Calu3 (cell line): ENCODE measurements around the gene TRPM1. TPM values are rescaled to one million over a fixed set of nuclear protein-coding genes. Genes with fewer than 3 reads are reported as not detected.

Experiments used
- BruUV-seq: library from RNA; stranded (reverse); fragments of 400-500 nt; replicated peaks from 2 replicates; lab custom pipeline; 2021; lab: Mats Ljungman, UMichigan
- CTCF ChIA-PET: fragments of 300-600 bp; sonication (Branson Sonifier 250); formaldehyde crosslinking; loops from one replicate; lab custom pipeline; 2022; ENCODE audit warnings: antibody characterized with exemption; lab: Charles Lee
- DNase-seq: peaks from one replicate; pipeline ENCODE4 v3.0.0; 2022
- H3K27ac Mint-ChIP-seq: one replicate; pipeline ENCODE4 v1.8.0; 2022; ENCODE audit warnings: mixed read lengths; ENCODE audit not compliant: unreplicated experiment
- H3K27me3 Mint-ChIP-seq: one replicate; pipeline ENCODE4 v1.8.0; 2022; ENCODE audit warnings: mixed read lengths; ENCODE audit not compliant: unreplicated experiment
- H3K36me3 Mint-ChIP-seq: one replicate; pipeline ENCODE4 v1.8.0; 2022; ENCODE audit warnings: mild to moderate bottlenecking, moderate library complexity, mixed read lengths; ENCODE audit not compliant: insufficient read depth, unreplicated experiment
- H3K4me1 Mint-ChIP-seq: one replicate; pipeline ENCODE4 v1.8.0; 2022; ENCODE audit warnings: mild to moderate bottlenecking, low read depth, mixed read lengths; ENCODE audit not compliant: unreplicated experiment
- H3K4me3 Mint-ChIP-seq: one replicate; pipeline ENCODE4 v1.8.0; 2022; ENCODE audit warnings: mild to moderate bottlenecking, low read depth, moderate library complexity, mixed read lengths; ENCODE audit not compliant: unreplicated experiment
- H3K9me3 Mint-ChIP-seq: one replicate; pipeline ENCODE4 v1.8.0; 2022; ENCODE audit warnings: low read depth, mixed read lengths; ENCODE audit not compliant: unreplicated experiment
- intact Hi-C: fragments of 100-400 bp; cut with micrococcal nuclease; formaldehyde crosslinking; loops from one replicate; pipeline ENCODE4 v1.10.0; 2022; ENCODE audit not compliant: unreplicated experiment
- total RNA-seq: library from RNA; stranded (reverse); gene quantifications from 2 replicates; pipeline ENCODE4 v1.2.3, GENCODE V29; 2022
- TF ChIP-seq, protein P1 (sequence below): fragments of 200-600 bp; IDR thresholded peaks from one replicate; pipeline ENCODE4 v1.8.0; 2022; ENCODE audit warnings: antibody characterized with exemption; ENCODE audit not compliant: unreplicated experiment

Gene TRPM1
- total RNA-seq, 1 experiment from 2014 or later = not detected

DNA sequence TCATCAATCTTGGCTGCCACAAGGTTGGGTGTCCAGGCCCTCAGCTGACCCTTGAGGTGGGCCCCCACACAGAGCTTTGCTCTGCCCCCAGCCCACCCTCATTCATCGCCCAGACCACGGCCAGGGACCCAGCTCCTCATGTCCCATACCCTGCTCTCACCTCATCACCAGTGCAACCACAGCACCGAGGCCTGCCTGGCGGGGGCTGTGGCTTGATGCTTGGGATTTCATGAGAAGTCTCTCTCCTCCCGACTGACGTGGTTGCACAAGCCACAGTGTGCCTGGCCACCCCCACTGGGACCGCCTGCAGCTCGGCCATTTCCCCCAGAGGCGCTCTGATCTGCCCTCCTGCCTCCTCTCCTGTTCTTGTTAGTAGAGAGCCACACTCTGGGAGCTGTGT lies 64.7 kb downstream of the TRPM1 start:
- CTCF ChIA-PET = no interaction called here
- TF ChIP-seq, protein P1, sequence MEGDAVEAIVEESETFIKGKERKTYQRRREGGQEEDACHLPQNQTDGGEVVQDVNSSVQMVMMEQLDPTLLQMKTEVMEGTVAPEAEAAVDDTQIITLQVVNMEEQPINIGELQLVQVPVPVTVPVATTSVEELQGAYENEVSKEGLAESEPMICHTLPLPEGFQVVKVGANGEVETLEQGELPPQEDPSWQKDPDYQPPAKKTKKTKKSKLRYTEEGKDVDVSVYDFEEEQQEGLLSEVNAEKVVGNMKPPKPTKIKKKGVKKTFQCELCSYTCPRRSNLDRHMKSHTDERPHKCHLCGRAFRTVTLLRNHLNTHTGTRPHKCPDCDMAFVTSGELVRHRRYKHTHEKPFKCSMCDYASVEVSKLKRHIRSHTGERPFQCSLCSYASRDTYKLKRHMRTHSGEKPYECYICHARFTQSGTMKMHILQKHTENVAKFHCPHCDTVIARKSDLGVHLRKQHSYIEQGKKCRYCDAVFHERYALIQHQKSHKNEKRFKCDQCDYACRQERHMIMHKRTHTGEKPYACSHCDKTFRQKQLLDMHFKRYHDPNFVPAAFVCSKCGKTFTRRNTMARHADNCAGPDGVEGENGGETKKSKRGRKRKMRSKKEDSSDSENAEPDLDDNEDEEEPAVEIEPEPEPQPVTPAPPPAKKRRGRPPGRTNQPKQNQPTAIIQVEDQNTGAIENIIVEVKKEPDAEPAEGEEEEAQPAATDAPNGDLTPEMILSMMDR = no peak
- no peaks in the 10 kb centered on the region for H3K4me1 Mint-ChIP-seq
- no peaks in the 10 kb centered on the region for H3K27me3 Mint-ChIP-seq
- BruUV-seq = no TSS peak
- H3K36me3 Mint-ChIP-seq = no peaks in the 10 kb centered on the region
- DNase-seq = no peak
- no peak overlapping the region for H3K27ac Mint-ChIP-seq
- H3K4me3 Mint-ChIP-seq = no peak overlapping the region
- intact Hi-C loops = no loop called here
- no peaks in the 10 kb centered on the region for H3K9me3 Mint-ChIP-seq

DNA sequence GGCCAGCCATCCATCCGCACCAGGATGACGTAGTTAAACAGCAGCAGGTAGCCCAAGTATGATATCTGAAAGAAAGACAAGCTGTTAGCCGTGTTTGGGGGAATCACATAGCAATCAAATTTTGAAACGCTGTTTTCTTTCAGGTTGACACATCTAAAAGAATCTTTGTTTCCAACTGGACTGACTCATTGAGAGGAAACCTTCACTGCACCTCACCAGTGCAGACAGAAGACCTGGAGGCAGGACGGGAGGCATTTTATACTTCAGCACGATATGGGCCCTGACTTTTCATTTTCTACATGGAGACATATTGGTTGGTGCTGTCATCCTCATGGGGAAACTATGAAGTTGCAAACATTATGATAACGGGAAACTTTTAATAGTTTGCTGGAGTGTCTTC lies 65.9 kb downstream of the TRPM1 start:
- Mint-ChIP-seq H3K27me3 (no peaks in the 10 kb centered on the region), H3K9me3 (no peaks in the 10 kb centered on the region), H3K4me1 (no peaks in the 10 kb centered on the region), H3K4me3 (no peak overlapping the region), H3K27ac (no peak overlapping the region), H3K36me3 (no peaks in the 10 kb centered on the region)
- BruUV-seq = no TSS peak
- intact Hi-C loops = no loop called here
- CTCF ChIA-PET = no interaction called here
- DNase-seq = no peak
- TF ChIP-seq, protein P1 = no peak

DNA sequence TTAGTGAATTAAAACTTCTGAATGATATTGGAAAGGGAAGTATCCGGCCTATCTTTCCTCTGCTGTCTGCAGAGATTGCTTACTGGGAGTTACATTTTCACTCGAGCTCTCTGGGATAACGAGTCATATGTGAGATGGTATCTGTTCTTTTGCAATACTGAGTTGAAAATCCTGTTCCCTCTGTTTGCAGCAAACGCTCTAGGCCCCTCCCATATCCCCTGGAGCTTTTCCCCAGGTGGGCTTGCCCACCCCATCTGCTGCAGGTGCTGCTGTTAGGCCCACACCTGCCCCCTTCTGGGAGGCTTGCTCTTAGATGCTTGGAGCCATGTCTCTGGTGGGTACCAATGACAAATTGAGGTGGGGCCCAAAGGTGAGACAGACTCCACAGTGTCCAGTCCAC lies 67.4 kb downstream of the TRPM1 start:
- intact Hi-C loops = no loop called here
- TF ChIP-seq, protein P1 = no peak
- H3K36me3 Mint-ChIP-seq = no peaks in the 10 kb centered on the region
- no TSS peak for BruUV-seq
- CTCF ChIA-PET = no interaction called here
- H3K9me3 Mint-ChIP-seq = no peaks in the 10 kb centered on the region
- no peak overlapping the region for H3K4me3 Mint-ChIP-seq
- H3K27me3 Mint-ChIP-seq = no peaks in the 10 kb centered on the region
- DNase-seq = no peak
- no peaks in the 10 kb centered on the region for H3K4me1 Mint-ChIP-seq
- no peak overlapping the region for H3K27ac Mint-ChIP-seq

DNA sequence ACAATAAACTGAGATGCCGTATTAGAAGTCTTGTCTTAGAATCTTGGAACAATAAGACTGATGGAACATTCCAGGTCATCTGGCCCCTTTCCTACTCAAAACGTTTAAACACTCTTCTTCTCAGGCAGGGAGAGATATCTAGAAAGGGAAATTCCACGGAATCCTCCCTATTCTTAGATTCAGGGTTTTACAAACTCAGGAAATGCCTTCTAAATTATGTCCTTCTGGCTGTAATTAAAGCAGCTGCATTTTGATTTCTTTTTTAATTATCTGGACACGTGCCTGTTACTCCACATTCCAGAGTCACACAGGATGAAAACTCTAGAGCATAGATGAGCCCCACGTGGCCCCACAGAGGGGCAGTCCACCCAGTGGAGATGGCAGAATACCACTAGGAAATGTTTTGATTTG lies 68.6 kb downstream of the TRPM1 start:
- BruUV-seq = no TSS peak
- Mint-ChIP-seq H3K4me1 (no peaks in the 10 kb centered on the region), H3K27me3 (no peaks in the 10 kb centered on the region), H3K4me3 (no peak overlapping the region), H3K9me3 (no peaks in the 10 kb centered on the region), H3K36me3 (no peaks in the 10 kb centered on the region), H3K27ac (no peak overlapping the region)
- CTCF ChIA-PET = no interaction called here
- intact Hi-C loops = no loop called here
- DNase-seq = no peak
- TF ChIP-seq, protein P1 = no peak
